NK-92 (cell line): ENCODE data around the gene CHMP2A.
"Not testable (repeated sequence)": the region's sequence is repeated elsewhere in the genome, so short reads cannot be mapped to it uniquely, and the experiment has no call there.

Experiments used
- DNase-seq: peaks from one replicate; lab custom pipeline; 2025; ENCODE audit not compliant: unreplicated experiment; lab: John Stamatoyannopoulos, UW

The CHMP2A gene

DNA sequence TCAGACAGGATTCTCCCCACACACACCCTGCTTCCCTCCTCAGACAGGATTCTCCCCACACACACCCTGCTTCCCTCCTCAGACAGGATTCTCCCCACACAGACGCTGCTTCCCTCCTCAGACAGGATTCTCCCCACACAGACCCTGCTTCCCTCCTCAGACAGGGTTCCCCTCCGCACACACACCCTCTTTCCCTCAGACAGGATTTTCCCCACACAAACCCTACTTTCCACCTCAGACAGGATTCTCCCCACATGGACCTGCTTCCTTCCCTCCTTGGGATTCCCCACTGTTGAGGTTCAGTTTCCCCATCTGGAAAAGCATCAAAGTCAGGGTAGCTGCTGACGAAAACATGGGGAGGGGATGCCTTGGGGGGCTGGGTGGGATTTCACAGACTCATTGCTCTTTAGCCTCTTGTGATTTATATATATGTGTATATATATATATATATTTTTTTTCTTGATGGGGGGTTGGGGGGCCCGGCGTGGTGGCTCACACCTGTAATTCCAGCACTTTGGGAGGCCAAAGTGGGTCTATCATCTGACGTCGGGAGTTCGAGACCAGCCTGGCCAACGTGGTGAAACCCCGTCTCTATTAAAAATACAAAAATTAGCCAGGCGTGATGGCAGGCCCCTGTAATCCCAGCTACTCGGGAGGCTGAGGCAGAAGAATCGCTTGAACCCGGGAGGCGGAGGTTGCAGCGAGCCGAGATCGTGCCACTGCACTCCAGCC, 12.1 kb downstream of the CHMP2A start:
- DNase-seq: not testable (repeated sequence)

- not testable (repeated sequence) for DNase-seq
Measured at GRCh38 chr19:58539169-58539559, 15.7 kb downstream of the CHMP2A start.

- no peak for DNase-seq
Measured at GRCh38 chr19:58538257-58539168, 16.4 kb downstream of the CHMP2A start.

- DNase-seq: no peak
Measured at GRCh38 chr19:58536852-58537798, 17.8 kb downstream of the CHMP2A start.

DNA sequence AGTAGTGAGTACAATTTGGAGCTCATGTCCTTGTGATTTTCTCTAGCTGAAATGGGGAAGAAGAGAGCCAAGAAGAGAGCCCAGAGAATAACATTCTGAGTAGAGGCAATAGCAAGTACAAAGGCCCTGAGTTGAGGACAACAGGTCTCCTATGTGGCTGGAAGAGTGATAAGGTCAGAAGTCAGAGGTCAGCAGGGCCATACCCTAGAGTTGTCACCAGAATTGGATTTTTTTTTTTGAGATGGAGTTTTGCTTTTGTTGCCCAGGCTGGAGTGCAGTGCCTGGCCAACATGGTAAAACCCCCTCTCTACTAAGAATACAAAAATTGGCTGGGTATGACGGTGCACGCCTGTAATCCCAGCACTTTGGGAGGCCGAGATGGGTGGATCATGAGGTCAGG, 19.0 kb downstream of the CHMP2A start:
- DNase-seq: no peak

DNA sequence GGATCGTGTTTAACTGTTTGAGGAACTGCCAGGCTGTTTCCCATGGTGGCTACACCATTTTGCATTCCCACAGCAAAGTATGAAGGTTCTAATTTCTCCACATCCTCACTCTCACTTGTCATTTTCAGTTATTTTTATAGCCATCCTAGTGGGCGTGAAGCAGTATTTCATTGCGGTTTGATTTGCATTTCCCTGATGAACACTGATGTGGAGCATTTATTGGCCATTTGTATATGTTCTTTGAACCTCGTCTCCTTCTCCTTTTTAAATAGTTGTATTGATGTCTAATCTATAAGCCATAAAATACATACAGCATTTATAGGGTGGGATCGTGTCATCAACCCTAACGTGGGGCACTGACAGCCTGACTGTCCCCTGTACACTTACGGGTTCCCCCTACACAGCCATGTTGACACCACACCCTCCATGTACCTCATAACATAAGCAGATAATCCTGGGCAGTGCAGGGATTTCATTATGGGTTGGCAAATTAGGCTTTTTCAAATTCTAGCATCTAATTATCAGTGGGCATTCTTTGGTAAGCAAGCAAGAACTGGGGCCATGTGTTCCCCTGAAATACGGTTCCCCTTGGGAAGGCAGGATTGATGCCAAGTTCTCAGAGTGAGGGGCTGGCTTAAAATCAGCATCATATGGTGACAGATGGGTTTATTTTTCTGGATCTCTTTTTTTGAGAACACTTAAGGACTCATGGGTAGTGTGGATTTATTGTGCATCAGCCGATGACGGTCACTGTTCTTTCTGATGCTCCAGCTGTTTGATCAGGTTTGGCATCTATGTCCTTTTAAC, 23.7 kb downstream of the CHMP2A start:
- DNase-seq: no peak

DNA sequence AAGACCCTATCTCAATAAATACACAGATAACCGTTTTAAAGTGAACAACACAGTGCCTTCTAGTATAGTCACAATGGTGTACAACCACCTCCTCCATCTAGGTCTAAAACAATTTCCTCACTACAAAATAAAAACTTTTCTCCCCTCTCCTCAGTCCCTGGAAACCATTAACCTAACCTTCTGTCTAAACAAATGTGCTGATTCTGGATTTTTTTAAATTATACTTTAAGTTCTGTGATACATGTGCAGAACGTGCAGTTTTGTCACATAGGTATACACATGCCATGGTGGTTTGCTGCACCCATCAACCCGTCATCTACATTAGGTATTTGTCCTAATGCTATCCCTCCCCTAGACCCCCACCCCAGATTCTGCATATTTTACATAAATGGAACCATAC, 25.5 kb downstream of the CHMP2A start:
- no peak for DNase-seq

DNA sequence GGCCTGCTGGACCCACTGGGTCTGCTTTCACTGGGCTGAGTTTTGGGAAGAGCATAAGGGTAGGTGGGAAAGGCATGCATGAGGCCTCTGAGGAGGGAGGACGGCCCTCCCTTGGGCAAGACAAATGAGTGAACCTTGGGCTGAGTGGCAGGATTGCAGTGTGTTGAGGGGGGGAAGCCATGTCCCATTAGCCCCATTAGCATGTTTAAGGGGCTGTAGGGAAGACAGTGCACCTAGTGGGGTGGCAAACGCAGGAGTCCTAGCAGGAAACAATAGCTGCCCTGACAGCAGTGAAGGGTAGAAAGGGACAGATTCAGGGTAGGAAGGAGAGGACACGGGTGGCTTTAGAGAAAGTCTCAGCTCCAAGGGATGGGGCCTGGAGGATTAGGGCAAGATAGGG, 32.2 kb downstream of the CHMP2A start:
- DNase-seq: no peak

- no peak for DNase-seq
Measured at GRCh38 chr19:58521651-58522050, 33.3 kb downstream of the CHMP2A start.

DNA sequence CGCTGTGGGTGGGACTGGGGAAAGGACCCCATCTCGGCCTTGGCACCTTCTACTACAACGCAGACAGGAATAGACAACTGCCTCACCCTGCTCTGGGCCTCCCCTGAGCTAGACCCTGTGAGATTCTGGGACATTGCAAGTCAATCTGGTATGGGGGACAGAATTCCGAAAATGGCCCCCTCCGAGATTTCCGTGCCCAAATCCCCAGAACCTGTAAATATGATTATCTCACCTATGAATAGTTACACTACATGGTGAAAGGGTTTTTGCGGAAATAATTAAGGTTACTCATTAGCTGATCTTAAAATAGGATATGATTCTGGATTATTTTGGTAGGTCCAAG, 34.7 kb downstream of the CHMP2A start:
- DNase-seq: no peak

DNA sequence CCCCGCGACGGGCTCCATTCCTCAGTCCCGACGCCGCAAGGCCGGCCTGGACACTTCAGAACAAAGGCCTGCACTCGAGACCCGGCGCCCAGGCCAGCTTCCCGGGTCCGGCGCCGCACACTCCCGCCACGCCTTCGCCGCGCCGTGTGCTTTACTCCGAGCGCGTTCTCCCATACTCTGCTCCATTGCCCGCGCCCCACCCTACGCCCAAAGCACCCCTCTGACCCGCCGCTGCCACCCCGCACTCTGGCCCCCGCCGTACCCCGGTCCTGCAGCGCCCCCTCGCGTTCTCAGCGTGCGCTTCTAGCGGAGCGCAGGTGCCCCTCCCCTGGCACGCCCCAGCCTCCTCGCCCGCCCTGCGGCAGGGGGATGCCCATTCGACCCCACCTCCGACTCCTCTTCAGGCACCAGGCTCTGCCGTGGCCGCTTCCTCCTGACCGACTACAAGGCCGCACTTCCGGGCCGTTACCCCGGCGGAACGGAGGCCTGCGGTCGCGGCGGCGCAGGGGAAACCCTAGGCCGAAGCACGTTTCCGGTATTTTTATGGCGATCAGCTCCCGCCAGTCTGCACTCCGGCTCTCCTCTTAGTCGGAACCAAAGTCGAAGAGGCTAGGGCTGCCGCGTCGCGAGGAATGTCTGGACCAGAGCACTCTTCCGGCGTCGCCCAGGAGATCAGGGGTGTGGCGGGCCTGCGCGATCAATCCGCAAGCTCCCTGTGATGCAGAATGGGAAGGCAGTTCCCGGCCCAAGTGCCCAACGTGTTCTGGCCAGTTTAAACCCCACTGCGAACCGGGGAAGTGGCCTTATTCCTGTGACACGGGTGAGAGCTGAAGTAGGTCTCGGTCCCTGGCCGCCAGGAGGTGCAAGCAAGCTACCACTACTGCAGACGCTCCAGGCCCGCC, 35.3 kb downstream of the CHMP2A start, which contains the start of gene ZBTB45:
ZBTB45 (minus strand) TSS at position 456 of the 902 bp plus-strand sequence. CDS start 2,137 bp downstream, outside the sequence.
- DNase-seq: peak; percentile 54

- DNase-seq: no peak
Measured at GRCh38 chr19:58519087-58519354, 35.9 kb downstream of the CHMP2A start.

DNA sequence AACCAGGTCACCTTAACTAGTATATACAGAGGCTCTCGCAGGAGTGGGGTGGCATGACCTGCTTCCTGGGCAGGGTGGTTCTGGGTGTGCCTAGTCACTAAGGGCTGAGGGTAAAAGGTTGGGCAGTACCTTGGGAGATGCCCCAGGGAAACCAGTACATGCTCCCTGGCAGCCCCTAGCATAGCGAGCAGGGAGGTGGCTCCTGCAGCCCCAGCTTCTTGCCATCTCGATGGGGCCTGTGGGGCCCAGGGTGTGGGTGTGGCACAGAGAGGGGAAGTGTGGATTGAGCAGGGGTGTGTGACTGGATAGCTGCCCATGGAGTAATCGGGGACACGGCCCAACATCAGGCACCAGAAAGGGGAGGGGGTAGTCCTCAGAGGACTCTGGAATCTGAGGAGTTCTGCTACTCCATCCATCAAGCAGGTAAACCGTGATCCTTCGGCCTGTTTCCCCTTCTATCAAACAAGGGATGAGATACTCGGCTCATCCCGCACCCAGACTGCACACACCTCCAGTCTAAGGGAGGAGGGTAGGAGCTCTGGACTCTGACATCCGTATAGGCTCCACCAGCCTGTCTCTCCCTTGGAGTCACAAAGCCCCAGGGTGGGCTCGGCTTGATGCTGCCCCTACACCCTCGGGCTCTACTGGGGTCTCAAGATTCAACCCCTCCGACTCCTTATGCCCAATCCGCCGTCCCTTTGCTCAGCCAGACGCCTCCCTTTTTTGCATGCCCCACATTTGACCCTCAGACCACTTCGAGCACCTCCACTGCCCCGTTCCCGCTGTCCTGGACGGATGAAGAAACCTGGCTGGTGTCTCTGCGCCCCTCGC, 36.4 kb downstream of the CHMP2A start:
- DNase-seq: no peak

DNA sequence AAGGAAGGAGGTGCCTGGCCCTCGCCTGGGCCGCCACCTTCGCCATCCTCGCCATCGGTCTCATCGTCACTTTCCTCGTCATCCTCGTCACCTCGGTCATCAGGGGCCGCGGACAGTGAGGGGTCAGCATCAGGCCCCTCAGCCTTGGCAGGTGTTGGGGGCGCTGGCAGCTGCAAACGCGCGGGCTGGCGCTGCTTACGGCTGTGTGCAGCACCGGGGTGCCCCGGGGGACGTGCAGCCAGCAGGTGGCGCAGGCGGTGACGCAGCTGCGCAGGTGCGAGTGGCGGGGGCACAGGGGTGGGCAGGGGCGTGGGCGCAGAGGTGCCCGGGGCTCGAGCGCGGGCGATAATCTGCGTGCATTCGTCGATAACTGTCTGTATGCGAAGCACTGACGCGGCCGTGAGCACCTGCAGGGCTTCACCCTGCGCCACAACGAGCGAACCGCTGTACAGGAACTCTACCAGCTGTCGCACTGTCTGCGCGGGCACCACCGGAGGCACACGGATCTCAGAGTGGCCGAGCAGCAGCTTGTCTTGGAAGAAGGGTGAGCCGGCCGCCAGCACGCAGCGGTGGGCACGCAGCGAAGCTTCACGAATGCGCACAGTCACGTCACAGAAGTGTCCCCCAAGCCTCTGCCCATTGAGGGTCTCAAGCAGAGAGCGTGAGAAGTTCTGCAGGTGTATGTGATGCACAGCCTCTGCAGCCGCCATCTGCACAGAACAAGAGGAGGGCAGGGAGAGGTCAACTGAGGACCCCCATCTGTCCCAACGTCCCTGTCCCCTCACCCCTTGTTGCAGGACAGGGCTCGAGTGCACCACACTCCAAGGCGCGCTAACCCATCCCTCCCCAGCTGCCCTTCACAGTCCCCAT, 37.7 kb downstream of the CHMP2A start:
- DNase-seq: no peak

DNA sequence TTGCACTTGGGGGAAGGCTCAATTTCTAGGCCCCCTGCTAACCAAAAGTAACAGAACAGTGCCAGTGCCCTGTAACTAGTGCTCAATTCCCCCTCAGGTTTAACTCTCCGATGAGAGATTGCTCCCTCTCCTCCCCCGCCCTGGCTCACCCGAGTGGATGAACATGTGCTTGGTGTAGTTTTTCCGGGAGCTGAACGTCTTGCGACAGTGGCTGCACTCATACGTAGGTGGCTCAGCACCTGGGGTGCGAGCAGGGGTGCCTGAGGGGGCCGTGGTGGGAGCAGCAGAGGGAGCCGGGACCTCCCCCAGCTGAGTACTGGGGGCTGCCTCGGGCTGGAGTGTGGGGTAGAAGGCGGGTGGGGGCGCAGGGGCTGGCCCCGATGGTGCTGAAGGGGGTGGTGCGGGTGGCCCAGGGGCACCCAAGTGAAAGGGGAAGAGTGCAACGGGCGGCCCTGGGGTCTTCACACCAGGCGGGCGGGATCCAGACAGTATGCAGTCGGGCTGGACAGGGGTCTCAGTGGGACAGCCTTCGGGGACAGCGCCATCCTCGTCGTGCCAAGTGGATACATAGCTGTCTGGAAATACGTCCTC, 38.6 kb downstream of the CHMP2A start:
- DNase-seq: no peak

DNA sequence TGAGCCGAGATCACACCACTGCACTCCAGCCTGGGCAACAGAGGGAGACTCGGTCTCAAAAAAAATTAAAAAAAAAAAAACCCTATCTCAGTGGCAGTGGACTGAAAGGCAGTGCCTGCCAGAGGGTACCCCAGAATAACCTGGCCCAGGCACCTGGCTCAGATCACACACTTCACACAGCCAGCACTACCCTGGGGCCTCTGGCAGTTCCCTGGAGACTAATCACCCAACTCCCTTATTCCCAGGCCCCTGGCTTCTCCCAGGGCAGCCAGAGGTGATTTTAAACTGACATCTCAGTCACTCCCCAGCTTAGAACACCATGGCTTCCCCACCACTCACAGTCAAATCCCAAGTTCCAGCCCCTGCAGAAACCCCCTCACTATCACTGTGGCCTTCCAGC, 39.6 kb downstream of the CHMP2A start:
- no peak for DNase-seq

- no peak for DNase-seq
Measured at GRCh38 chr19:58514564-58515022, 40.3 kb downstream of the CHMP2A start.
